Right cardiac atrium (tissue), 5 donors: Measurements from ENCODE around the gene ADGRL1. TPM values are rescaled to one million over a fixed set of nuclear protein-coding genes. Genes with fewer than 3 reads are reported as not detected.

Experiments
- ATAC-seq, 2 donors: fragments of 200-7000 bp; cut with Tn5 transposase; one replicate each; pipeline versions ENCODE4 v1.8.0 to v1.9.1; 2020; ENCODE audit warnings: moderate library complexity in 2 of 2, mild to moderate bottlenecking in 1 of 2
- DNase-seq, 3 donors: peaks; one replicate each; pipeline ENCODE4 v3.0.0-alpha.2; 2020
- H3K27ac ChIP-seq: one replicate; pipeline ENCODE4 v1.5.1; 2013; ENCODE audit warnings: mild to moderate bottlenecking, low read length, control low read depth, moderate library complexity
- H3K27me3 ChIP-seq: one replicate; pipeline ENCODE4 v1.6.1; 2013; ENCODE audit not compliant: control insufficient read depth, insufficient read depth
- H3K4me1 ChIP-seq: one replicate; pipeline ENCODE4 v1.6.1; 2013; ENCODE audit warnings: low read length; ENCODE audit not compliant: control insufficient read depth, insufficient read depth
- H3K4me3 ChIP-seq: one replicate; pipeline ENCODE4 v1.5.1; 2013; ENCODE audit warnings: low read length, control low read depth
- H3K9me3 ChIP-seq: one replicate; pipeline ENCODE4 v1.6.1; 2013; ENCODE audit warnings: low read length; ENCODE audit not compliant: control insufficient read depth
- WGBS: extraction: QIAGEN DNeasy Blood & Tissue Kit; methylation state at CpG from one replicate; pipeline ENCODE4 v1.1.7; 2013; 5-methylcytosine and 5-hydroxymethylcytosine counted together
- intact Hi-C, 4 donors: fragments of 100-400 bp; cut with DNase I; formaldehyde crosslinking; loops; one replicate each; pipeline versions ENCODE4 v1.11.0 to v1.14.0; 2022 to 2023
- polyA plus RNA-seq: library from polyadenylated mRNA; stranded (reverse); fragments of 200-250 nt; gene quantifications from one replicate; pipeline ENCODE4 v1.2.3, GENCODE V29; 2013
- total RNA-seq, 4 donors: library from RNA; stranded (reverse); fragmentation: NEBNext Ultra II Directional; extraction: Animal tissue kit (Norgen Biotek cat#: 25700); gene quantifications; one replicate each; pipeline ENCODE4 v1.2.1, GENCODE V29; 2021
- donor health status: healthy with polysubstance abuse.
- donor health status: DM: no; HTN: yes; CAD: no.
- donor health status: DM: no; HTN: no; CAD: no.
- donor health status: DM: no; HTN: yes; CAD: no; lungs with severe emphysema.
- donor health status: DM: yes; HTN: yes; CAD: no.

Gene ADGRL1
- total and polyA plus RNA-seq, 5 donors = 20.1 to 36.9 (median 33.6) TPM

GRCh38 chr19:14119146-14119545, 86.8 kb downstream of the ADGRL1 start:
- Histone ChIP-seq H3K27me3 (no peaks in the 10 kb centered on the region), H3K4me1 (peaks cover 8% of the 10 kb centered on the region), H3K27ac (peak overlapping the region; percentile 99), H3K4me3 (peak overlapping the region; percentile 1), H3K9me3 (no peaks in the 10 kb centered on the region)
- intact Hi-C loops = loop anchor here in 2 of 4 donors (5.0 kb wide), 2 partner anchors 37 to 47 kb away; partner anchors contain the start of gene MISP3 (in 1 of the 2)
- ATAC-seq (no peak), DNase-seq (no peak)
- WGBS = 35% methylated on average over 3 of the region's 3 CpGs

GRCh38 chr19:14118165-14119051, 87.6 kb downstream of the ADGRL1 start:
- intact Hi-C loops = loop anchor here in 2 of 4 donors (5.0 kb wide), 2 partner anchors 36 to 46 kb away; partner anchors contain the start of gene MISP3 (in 1 of the 2)
- WGBS = 2% methylated on average over 50 of the region's 61 CpGs
- ATAC-seq = peak; percentile 58

GRCh38 chr19:14117668-14118164, 88.3 kb downstream of the ADGRL1 start, which contains the start of gene PRKACA:
TSS of gene PRKACA (minus strand) at chr19:14117762. CDS start at chr19:14117547, 215 bp downstream.
- ATAC-seq (peak; percentile 92 to 94), DNase-seq (peak; percentile 99 to 100 (median 100))
- Histone ChIP-seq H3K4me1 (peaks cover 15% of the 10 kb centered on the region), H3K27ac (peak within 1 kb of the TSS; percentile 99), H3K9me3 (no peaks in the 10 kb centered on the region), H3K4me3 (peak within 1 kb of the TSS; percentile 95), H3K27me3 (no peaks in the 10 kb centered on the region)
- intact Hi-C loops = loop anchor here in 2 of 4 donors (5.0 kb wide), 2 partner anchors 35 to 45 kb away; partner anchors contain the start of gene MISP3 (in 1 of the 2)
- under 1% methylated on average over 67 of the region's 67 CpGs for WGBS

More at GRCh38 chr19:14118165-14119051, 87.6 kb downstream of the ADGRL1 start:
- Histone ChIP-seq H3K4me1 (peaks cover 13% of the 10 kb centered on the region), H3K9me3 (no peaks in the 10 kb centered on the region), H3K4me3 (peak overlapping the region; percentile 51), H3K27ac (peak overlapping the region; percentile 99), H3K27me3 (no peaks in the 10 kb centered on the region)
- peak; percentile 89 to 92 (median 92) for DNase-seq

- Histone ChIP-seq H3K4me1 (peaks cover 19% of the 10 kb centered on the region), H3K27me3 (no peaks in the 10 kb centered on the region), H3K4me3 (peak overlapping the region; percentile 95), H3K9me3 (no peaks in the 10 kb centered on the region), H3K27ac (peak overlapping the region; percentile 95)
- intact Hi-C loops = loop anchor here in 2 of 4 donors (5.0 kb wide), 2 partner anchors 35 to 45 kb away; partner anchors contain the start of gene MISP3 (in 1 of the 2)
- ATAC-seq = no peak
- peak; percentile 64 to 87 (median 80) for DNase-seq
- WGBS = under 1% methylated on average over 33 of the region's 33 CpGs
These were observed 88.9 kb downstream of the ADGRL1 start for GRCh38 chr19:14116918-14117578.

- ATAC-seq (no peak), DNase-seq (no peak)
- intact Hi-C loops = loop anchor here in 2 of 4 donors (5.0 kb wide), 2 partner anchors 34 to 44 kb away; partner anchors contain the start of gene MISP3 (in 1 of the 2)
- H3K9me3 ChIP-seq = no peaks in the 10 kb centered on the region
- peaks cover 23% of the 10 kb centered on the region for H3K4me1 ChIP-seq
- peak overlapping the region; percentile 95 for H3K27ac ChIP-seq
- peak overlapping the region; percentile 95 for H3K4me3 ChIP-seq
- no peaks in the 10 kb centered on the region for H3K27me3 ChIP-seq
- 3% methylated on average over 6 of the region's 6 CpGs for WGBS
These were observed 89.4 kb downstream of the ADGRL1 start for GRCh38 chr19:14116525-14116917.

- 53% methylated on average over 5 of the region's 5 CpGs for WGBS
- intact Hi-C loops = loop anchor here in 2 of 4 donors (5.0 kb wide), 2 partner anchors 33 to 43 kb away; partner anchors contain the start of gene MISP3 (in 1 of the 2)
- Histone ChIP-seq H3K4me3 (peak overlapping the region; percentile 95), H3K27ac (peak overlapping the region; percentile 95), H3K9me3 (no peaks in the 10 kb centered on the region), H3K27me3 (no peaks in the 10 kb centered on the region), H3K4me1 (peaks cover 23% of the 10 kb centered on the region)
- peak in 2 of 3 donors; percentile 52 to 55 for DNase-seq
- no peak for ATAC-seq
These were observed 90.2 kb downstream of the ADGRL1 start for GRCh38 chr19:14115756-14116155.

- peak; percentile 65 to 87 (median 85) for DNase-seq
These were observed 91.1 kb downstream of the ADGRL1 start for GRCh38 chr19:14114854-14115253.

GRCh38 chr19:14114439-14114838, 91.5 kb downstream of the ADGRL1 start:
- Histone ChIP-seq H3K9me3 (no peaks in the 10 kb centered on the region), H3K4me3 (no peak overlapping the region), H3K27me3 (no peaks in the 10 kb centered on the region), H3K27ac (peak overlapping the region; percentile 44), H3K4me1 (peaks cover 15% of the 10 kb centered on the region)
- ATAC-seq (no peak), DNase-seq (peak in 1 of 3 donors; percentile 54)
- 85% methylated on average over 7 of the region's 7 CpGs for WGBS
- intact Hi-C loops = no loop called here

More at GRCh38 chr19:14114854-14115253, 91.1 kb downstream of the ADGRL1 start:
- Histone ChIP-seq H3K27ac (peak overlapping the region; percentile 44), H3K27me3 (no peaks in the 10 kb centered on the region), H3K4me1 (peaks cover 19% of the 10 kb centered on the region), H3K9me3 (no peaks in the 10 kb centered on the region), H3K4me3 (no peak overlapping the region)
- no peak for ATAC-seq
- intact Hi-C loops = loop anchor here in 2 of 4 donors (5.0 kb wide), 2 partner anchors 33 to 43 kb away; partner anchors contain the start of gene MISP3 (in 1 of the 2)
- WGBS = 29% methylated on average over 9 of the region's 9 CpGs

- DNase-seq (peak; percentile 49 to 82 (median 76)), ATAC-seq (no peak)
- Histone ChIP-seq H3K4me1 (peaks cover 15% of the 10 kb centered on the region), H3K4me3 (no peak overlapping the region), H3K27ac (peak overlapping the region; percentile 80), H3K27me3 (no peaks in the 10 kb centered on the region), H3K9me3 (no peaks in the 10 kb centered on the region)
- intact Hi-C loops = no loop called here
- WGBS = 81% methylated on average over 18 of the region's 18 CpGs
These were observed 92.1 kb downstream of the ADGRL1 start for GRCh38 chr19:14113762-14114414.
